ENCODE measurements around the gene MUC20.
"Not testable (repeated sequence)": the region's sequence is repeated elsewhere in the genome, so short reads cannot be mapped to it uniquely, and the experiment has no call there.

Gene MUC20

DNA sequence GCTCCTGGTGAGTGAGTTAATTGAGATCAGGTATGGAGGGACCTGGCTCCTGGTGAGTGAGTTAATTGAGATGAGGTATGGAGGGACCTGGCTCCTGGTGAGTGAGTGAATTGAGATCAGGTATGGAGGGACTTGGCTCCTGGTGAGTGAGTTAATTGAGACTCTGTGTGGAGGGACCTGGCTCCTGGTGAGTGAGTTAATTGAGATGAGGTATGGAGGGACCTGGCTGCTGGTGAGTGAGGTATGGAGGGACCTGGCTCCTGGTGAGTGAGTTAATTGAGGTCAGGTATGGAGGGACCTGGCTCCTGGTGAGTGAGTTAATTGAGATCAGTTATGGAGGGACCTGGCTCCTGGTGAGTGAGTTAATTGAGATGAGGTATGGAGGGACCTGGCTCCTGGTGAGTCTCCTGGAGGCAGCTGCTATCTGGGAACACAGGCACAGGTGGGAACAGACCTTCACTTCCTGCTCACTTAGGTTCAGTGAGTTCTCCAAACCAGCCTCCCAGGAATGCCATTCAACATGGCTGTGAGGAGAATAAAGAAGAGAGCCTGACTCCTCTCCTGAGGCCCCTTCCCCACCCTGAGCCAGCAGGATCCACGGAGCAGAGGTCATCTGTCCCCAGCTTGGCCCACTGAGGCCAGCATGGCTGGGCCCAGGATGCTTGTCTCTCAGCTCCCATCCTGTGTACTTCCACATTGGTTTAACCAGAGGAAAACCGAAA is 9.5 kb upstream of the MUC20 start:
- not testable (repeated sequence) for DNase-seq (ENCODE audit: low spot score)

GRCh38 chr3:195711813-195712534 is 8.8 kb upstream of the MUC20 start:
- no peak for DNase-seq (ENCODE audit: low spot score)

- DNase-seq (ENCODE audit: low spot score), result not testable (repeated sequence)
Measured at GRCh38 chr3:195712535-195712910, 8.3 kb upstream of the MUC20 start.

DNA sequence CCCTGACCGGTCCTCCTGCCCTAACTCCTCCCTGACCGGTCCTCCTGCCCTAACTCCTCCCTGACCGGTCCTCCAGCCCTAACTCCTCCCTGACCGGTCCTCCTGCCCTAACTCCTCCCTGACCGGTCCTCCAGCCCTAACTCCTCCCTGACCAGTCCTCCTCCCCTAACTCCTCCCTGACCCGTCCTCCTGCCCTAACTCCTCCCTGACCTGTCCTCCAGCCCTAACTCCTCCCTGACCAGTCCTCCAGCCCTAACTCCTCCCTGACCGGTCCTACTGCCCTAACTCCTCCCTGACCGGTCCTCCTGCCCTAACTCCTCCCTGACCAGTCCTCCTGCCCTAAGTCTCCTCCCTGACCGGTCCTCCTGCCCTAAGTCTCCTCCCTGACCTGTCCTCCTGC is 7.6 kb upstream of the MUC20 start:
- not testable (repeated sequence) for DNase-seq (ENCODE audit: low spot score)

GRCh38 chr3:195714380-195715011 is 6.3 kb upstream of the MUC20 start:
- no peak for DNase-seq (ENCODE audit: low spot score)

GRCh38 chr3:195715134-195715533 is 5.6 kb upstream of the MUC20 start:
- DNase-seq (ENCODE audit: low spot score), result no peak

DNA sequence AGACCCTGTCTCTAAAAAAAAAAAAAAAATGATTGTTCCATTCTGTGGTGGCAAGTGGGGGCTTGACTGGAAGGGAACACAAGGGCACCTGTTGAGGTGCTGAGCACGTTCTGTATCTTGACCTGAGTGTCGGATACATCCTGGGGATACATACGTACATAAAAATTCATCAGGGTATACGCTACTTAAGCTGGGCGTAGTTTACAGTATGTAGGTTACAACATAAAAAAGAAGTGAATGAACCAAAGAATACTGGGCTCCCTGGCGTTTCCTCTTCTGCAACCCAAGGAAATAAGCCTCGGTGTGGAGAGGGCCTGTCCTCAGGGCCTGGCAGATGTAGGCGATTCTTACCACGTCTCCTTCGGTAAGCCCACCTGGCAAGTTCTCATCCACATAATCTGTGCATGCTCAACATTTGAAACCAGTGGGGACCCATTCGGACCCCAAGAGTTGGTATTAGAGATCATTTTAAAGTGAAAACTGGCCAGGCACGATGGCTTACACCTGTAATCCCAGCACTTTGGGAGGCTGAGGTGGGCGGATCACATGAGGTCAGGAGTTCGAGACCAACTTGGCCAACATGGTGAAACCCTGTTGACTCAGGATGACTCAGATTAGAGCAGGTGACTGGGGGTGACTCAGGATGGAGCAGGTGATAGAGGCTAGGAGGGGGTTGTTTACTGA is 5.1 kb upstream of the MUC20 start:
- no peak for DNase-seq (ENCODE audit: low spot score)

GRCh38 chr3:195717416-195717815 is 3.4 kb upstream of the MUC20 start:
- no peak for DNase-seq (ENCODE audit: low spot score)

GRCh38 chr3:195717852-195718476 is 2.8 kb upstream of the MUC20 start:
- no peak for DNase-seq (ENCODE audit: low spot score)

- no peak for DNase-seq (ENCODE audit: low spot score)
Measured at GRCh38 chr3:195718477-195718984, 2.2 kb upstream of the MUC20 start.

DNA sequence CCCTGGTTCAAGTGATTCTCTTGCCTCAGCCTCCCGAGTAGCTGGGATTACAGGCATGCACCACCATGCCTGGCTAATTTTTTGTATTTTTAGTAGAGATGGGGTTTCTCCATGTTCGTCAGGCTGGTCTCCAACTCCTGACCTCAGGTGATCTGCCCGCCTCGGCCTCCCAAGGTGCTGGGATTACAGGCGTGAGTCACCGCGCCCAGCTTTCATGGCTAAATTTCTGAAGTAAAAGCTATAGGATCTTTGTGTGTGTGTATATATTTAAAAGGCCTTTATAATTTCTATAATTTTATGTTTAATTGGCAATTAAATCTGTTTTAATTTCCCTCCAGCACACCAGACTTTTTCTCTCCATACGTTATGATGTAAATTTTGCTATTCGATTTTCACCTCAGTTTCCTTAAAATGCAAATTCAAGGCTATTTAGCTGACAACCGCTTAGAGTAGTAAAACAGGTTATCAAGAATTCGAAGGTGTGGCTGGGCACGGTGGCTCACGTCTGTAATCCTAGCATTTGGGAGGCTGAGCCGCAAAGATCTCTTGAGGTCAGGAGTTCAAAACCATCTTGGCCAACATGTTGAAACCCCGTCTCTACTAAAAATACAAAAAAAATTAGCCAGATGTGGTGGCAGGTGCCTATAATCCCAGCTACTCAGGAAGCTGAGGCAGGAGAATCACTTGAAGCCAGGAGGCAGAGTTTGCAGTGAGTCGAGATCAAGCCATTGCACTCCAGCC is 1.1 kb upstream of the MUC20 start:
- DNase-seq (ENCODE audit: low spot score), result not testable (repeated sequence)

GRCh38 chr3:195722139-195722995 is 1.6 kb downstream of the MUC20 start:
- not testable (repeated sequence) for DNase-seq (ENCODE audit: low spot score)

DNA sequence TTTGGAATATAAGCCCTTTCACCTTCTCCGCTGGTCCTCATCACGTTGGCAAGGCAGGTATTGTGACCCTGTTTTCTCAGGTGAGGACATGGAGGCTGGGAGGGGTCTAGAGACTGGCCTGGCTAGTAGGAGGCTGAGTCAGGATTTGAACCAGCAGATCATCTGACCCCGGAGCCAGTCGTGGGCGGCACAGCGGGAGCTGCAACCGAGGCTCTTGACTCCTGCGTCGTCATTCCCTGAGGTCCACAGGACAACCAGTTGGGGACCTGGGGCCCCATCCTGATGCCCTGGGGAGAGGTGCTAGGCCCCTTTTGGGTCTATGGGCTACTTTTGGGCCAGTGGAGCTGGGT is 2.2 kb downstream of the MUC20 start:
- DNase-seq (ENCODE audit: low spot score), result not testable (repeated sequence)

DNA sequence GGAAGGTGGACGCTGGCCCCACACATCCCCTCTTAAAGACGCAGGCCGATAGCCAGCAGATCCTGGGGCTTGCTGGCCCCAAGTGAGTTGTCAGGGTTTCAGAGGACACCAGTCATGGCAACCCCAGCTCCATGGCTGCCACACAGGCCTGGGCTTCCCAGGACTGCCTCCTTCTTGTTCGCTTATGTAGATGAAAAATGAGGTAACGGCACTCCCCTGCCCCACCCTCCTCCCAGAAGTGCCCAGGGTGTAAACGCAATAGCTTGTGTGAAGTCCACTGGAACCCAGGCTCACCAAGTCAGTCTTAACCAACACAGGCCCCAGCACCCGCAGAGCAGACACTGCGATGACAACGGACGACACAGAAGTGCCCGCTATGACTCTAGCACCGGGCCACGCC is 3.6 kb downstream of the MUC20 start:
- DNase-seq (ENCODE audit: low spot score), result not testable (repeated sequence)

GRCh38 chr3:195725916-195726740 is 5.3 kb downstream of the MUC20 start:
- not testable (repeated sequence) for DNase-seq (ENCODE audit: low spot score)

GRCh38 chr3:195727606-195728195 is 6.9 kb downstream of the MUC20 start:
- no peak for DNase-seq (ENCODE audit: low spot score)

DNA sequence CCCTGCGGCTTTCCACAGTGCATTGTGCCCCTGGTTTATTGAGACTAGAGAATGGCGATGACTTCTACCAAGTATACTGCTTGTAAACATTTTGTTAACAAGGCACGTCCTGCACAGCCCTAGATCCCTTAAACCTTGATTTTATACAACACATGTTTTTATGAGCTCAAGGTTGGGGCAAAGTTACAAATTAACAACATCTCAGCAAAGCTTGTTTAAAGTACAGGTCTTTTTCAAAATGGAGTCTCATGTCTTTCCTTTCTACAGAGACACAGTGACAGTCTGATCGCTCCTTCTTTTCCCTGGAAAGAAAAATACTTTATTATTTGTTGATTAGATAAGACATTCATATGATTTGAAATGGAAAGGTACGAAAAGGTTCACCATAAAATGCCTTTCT is 8.0 kb downstream of the MUC20 start:
- DNase-seq (ENCODE audit: low spot score), result not testable (repeated sequence)

DNA sequence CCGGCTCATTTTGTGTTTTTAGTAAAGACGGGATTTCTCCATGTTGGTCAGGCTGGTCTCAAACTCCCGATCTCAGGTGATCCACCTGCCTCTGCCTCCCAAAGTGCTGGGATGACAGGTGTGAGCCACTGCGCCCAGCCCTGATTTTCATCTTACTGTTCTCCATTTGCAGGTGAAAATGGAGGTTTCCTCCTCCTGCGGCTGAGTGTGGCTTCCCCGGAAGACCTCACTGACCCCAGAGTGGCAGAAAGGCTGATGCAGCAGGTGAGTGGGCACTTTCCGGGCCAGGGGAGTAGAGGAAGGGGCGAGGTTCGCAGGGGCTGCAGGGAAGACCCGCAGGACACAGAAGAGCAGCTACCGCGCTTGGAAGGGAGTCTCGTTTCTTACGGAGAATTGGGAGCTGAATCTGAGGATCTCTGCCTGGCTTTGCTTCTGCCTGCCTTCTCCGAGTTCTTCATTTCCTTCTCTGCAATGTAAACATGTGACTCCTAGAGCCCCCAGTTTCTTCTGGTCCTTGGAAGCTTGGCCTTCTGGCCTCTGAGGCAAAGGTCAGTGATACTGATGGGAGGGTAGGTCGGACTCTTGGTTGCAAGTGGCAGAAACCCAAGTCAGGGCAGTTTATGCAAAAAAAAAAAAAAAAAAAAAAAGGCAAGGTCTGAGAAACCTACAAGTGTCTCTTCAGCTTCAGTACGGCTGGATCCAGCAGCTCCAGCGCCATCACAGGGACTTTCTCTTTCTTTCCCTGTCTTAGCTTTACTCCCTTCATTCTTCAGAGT is 8.9 kb downstream of the MUC20 start:
- DNase-seq (ENCODE audit: low spot score), result no peak

Data from iPS-NIHi11 (cell line).